H1 (cell line): ENCODE results near the gene GALNT2. TPM values are rescaled to one million over a fixed set of nuclear protein-coding genes. Genes with fewer than 3 reads are reported as not detected.
A peak's percentile ranks its signal among the peaks of the same experiment; 100 is the strongest.

ENCODE experiments used
- BACH1 ChIP-seq: IDR thresholded peaks from 2 replicates; pipeline ENCODE4 v1.6.1; 2012; ENCODE audit warnings: low read length, improper control_type of control experiment
- BCL11A ChIP-seq, 2 experiments: IDR thresholded peaks; one replicate each; pipeline ENCODE4 v1.6.1; 2011; ENCODE audit warnings: low read depth in 2 of 2, low read length in 2 of 2, mild to moderate bottlenecking in 2 of 2
- CTCF ChIP-seq, 3 experiments: IDR thresholded peaks; 1 replicate in 2 of 3; 2 replicates in 1 of 3; pipeline versions ENCODE4 v1.5.1 to v1.6.1; 2011; ENCODE audit warnings: low read length in 3 of 3, mild to moderate bottlenecking in 3 of 3, inconsistent platforms in 2 of 3, low read depth in 1 of 3, moderate library complexity in 1 of 3; ENCODE audit not compliant: insufficient read depth in 1 of 3; ENCODE audit errors: control extremely low read depth in 1 of 3
- JUN ChIP-seq: IDR thresholded peaks from 2 replicates; pipeline ENCODE4 v1.6.1; 2011; ENCODE audit warnings: low read depth, mild to moderate bottlenecking, improper control_type of control experiment, low read length
- PHF8 ChIP-seq: fragments of 200-600 bp; sonication (generic); conservative IDR thresholded peaks from 2 replicates; pipeline ENCODE4 v1.7.1; 2012; ENCODE audit warnings: low read depth, mild to moderate bottlenecking, inconsistent platforms, low read length, moderate library complexity
- POLR2AphosphoS5 ChIP-seq: IDR thresholded peaks from 2 replicates; pipeline ENCODE4 v1.6.1; 2011; ENCODE audit warnings: low read depth, low read length
- POU5F1 ChIP-seq: IDR thresholded peaks from 2 replicates; pipeline ENCODE4 v1.6.1; 2011; ENCODE audit warnings: low read depth, mild to moderate bottlenecking, low read length, moderate library complexity
- SIN3A ChIP-seq, 2 experiments: IDR thresholded peaks in 1 of 2; conservative IDR thresholded peaks in 1 of 2; 2 replicates each; pipeline ENCODE4 v1.6.1; 2011 to 2012; ENCODE audit warnings: low read length in 2 of 2, improper control_type of control experiment in 1 of 2, low read depth in 1 of 2, mild to moderate bottlenecking in 1 of 2
- SIRT6 ChIP-seq: IDR thresholded peaks from one replicate; pipeline ENCODE4 v1.7.1; 2012; ENCODE audit warnings: low read length, inconsistent platforms
- TAF1 ChIP-seq: IDR thresholded peaks from 2 replicates; pipeline ENCODE4 v1.6.1; 2011; ENCODE audit warnings: mild to moderate bottlenecking, low read depth, low read length
- TCF12 ChIP-seq: IDR thresholded peaks from 2 replicates; pipeline ENCODE4 v1.6.1; 2011; ENCODE audit warnings: low read depth, mild to moderate bottlenecking, low read length
- TEAD4 ChIP-seq: IDR thresholded peaks from 2 replicates; pipeline ENCODE4 v1.6.1; 2012; ENCODE audit warnings: low read depth, low read length, inconsistent platforms, mixed read lengths
- polyA plus RNA-seq, 7 experiments: library from polyadenylated mRNA; depleted of rRNA in 3 of 7; stranded (reverse) in 5 of 7; unstranded in 2 of 7; fragments of >200 nt in 5 of 7; fragments of 200-250 nt in 2 of 7; gene quantifications; 1 replicate in 5 of 7; 2 replicates in 1 of 7; 4 replicates in 1 of 7; pipeline versions ENCODE4 v1.2.1 to v1.2.3, GENCODE V29; 2011 to 2013; ENCODE audit warnings: missing spikeins in 2 of 7, mixed read lengths in 2 of 7
- total RNA-seq: library from RNA; stranded (reverse); fragmentation: NEBNext Ultra II Directional; extraction: Animal tissue kit (Norgen Biotek cat#: 25700); gene quantifications from 2 replicates; pipeline ENCODE4 v1.2.1, GENCODE V29; 2021

GALNT2 gene
- total and polyA plus RNA-seq, 2 of the 8 experiments (the other 6 are each of a cell fraction or from before 2014, with no cell fraction given) = 34.5 to 75.3 TPM

- TF ChIP-seq PHF8 (no peak), TCF12 (no peak), SIRT6 (no peak), POU5F1 (no peak), TEAD4 (no peak), SIN3A (conservative IDR thresholded peaks at IDR 0.05 in 1 of 2, IDR thresholded peaks at IDR 0.05 in 1 of 2; ENCODE audit: low read depth in 1 of 2, low read length in 2 of 2) (no peak), BCL11A (IDR thresholded peaks at IDR 0.05; ENCODE audit: low read depth in 2 of 2, low read length in 2 of 2) (no peak), TAF1 (no peak), CTCF (IDR thresholded peaks at IDR 0.05; ENCODE audit: control extremely low read depth in 1 of 3, insufficient read depth in 1 of 3, low read depth in 1 of 3, low read length in 3 of 3) (peak; percentile 45 to 66 (median 61)), JUN (no peak), BACH1 (no peak), POLR2AphosphoS5 (no peak)
Measured at GRCh38 chr1:230268371-230269170, 201.5 kb downstream of the GALNT2 start (continued).
